Measurements from ENCODE around the gene TPM4. TPM values are rescaled to one million over a fixed set of nuclear protein-coding genes. Genes with fewer than 3 reads are reported as not detected.

Gene TPM4
- total and polyA plus RNA-seq, 2 of the 8 experiments (the other 6 are each of a cell fraction or from before 2014, with no cell fraction given) = 160 to 359 TPM

DNA sequence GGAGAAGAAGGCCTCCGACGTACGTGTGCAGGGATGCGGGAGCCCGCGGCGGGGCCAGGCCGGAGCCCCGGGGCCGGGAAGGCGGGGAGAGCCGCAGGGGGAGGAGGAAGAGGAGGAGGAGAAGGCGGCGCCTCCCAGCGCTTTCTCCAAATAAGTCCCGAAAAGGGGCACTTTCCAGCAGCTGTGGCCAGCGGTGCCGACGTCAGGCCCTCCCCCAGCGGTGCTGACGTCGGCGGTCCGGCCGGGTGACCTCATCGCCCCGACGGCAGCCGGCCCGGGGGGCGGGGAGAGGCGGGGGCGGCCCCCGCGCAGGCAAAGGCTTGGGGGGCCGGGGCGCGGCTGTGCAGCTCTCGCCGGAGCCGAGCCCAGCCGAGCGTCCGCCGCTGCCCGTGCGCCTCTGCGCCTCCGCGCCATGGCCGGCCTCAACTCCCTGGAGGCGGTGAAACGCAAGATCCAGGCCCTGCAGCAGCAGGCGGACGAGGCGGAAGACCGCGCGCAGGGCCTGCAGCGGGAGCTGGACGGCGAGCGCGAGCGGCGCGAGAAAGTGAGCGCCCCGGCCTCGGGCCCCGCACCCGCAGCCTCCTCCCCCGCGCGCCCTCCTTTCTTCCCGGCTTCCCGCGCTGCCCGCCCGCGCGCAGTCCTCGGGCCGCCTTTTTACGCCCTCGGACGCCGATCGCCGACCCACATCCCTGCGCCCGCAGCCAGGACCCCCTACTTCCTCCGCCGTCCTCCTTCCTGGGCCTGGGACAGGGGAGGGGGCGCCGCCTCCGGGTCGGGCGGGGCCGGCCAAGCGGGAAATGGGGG, at the start of gene TPM4 (continued):
- TF ChIP-seq KDM4A (IDR thresholded peaks at IDR 0.05; ENCODE audit: low read depth, low read length, severe bottlenecking) (peak; percentile 12), NRF1 (IDR thresholded peaks at IDR 0.05; ENCODE audit: low read depth, low read length) (no peak), MAFK (IDR thresholded peaks at IDR 0.05; ENCODE audit: low read depth, low read length) (no peak), GTF2F1 (IDR thresholded peaks at IDR 0.05; ENCODE audit: borderline replicate concordance, low read depth, low read length) (peak; percentile 35), SIN3A (conservative IDR thresholded peaks at IDR 0.05 in 1 of 2, IDR thresholded peaks at IDR 0.05 in 1 of 2; ENCODE audit: low read depth in 1 of 2, low read length in 2 of 2) (no peak; a peak in 1 of 4 replicates), HDAC6 (IDR thresholded peaks at IDR 0.05; ENCODE audit: low read depth, low read length) (no peak), RFX5 (IDR thresholded peaks at IDR 0.05; ENCODE audit: borderline replicate concordance, low read depth, low read length) (no peak), RAD21 (IDR thresholded peaks at IDR 0.05 in 1 of 2, conservative IDR thresholded peaks at IDR 0.05 in 1 of 2; ENCODE audit: low read depth in 2 of 2, low read length in 2 of 2) (no peak), GABPA (IDR thresholded peaks at IDR 0.05; ENCODE audit: borderline replicate concordance, insufficient read depth, low read length) (no peak), CTBP2 (IDR thresholded peaks at IDR 0.05; ENCODE audit: borderline replicate concordance, insufficient read depth, insufficient read length, low read length) (no peak)
